Measurements from ENCODE around the gene C1QTNF2.

DNA sequence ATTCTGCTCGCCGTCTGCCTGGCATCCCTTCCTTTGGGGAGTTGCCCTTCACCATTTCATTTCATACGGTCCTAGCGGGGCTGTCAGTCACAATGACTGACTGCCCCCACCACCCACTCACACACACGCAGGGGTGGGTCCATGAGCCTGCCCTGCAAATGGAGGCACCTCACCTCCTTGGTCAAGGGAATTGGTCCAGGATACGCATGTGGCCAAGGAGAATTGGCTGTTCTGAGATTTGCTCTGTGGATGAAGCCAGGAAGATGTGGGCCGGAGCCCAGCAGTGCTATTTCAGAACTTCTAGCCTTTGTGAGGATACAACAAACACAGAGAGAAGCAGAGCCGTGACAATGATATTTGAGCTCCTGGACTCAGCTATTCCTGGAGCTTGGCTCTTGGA, 17.0 kb downstream of the C1QTNF2 start:
- TF ChIP-seq, protein P1, sequence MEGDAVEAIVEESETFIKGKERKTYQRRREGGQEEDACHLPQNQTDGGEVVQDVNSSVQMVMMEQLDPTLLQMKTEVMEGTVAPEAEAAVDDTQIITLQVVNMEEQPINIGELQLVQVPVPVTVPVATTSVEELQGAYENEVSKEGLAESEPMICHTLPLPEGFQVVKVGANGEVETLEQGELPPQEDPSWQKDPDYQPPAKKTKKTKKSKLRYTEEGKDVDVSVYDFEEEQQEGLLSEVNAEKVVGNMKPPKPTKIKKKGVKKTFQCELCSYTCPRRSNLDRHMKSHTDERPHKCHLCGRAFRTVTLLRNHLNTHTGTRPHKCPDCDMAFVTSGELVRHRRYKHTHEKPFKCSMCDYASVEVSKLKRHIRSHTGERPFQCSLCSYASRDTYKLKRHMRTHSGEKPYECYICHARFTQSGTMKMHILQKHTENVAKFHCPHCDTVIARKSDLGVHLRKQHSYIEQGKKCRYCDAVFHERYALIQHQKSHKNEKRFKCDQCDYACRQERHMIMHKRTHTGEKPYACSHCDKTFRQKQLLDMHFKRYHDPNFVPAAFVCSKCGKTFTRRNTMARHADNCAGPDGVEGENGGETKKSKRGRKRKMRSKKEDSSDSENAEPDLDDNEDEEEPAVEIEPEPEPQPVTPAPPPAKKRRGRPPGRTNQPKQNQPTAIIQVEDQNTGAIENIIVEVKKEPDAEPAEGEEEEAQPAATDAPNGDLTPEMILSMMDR (IDR thresholded peaks at IDR 0.05 in 4 of 5, conservative IDR thresholded peaks at IDR 0.05 in 1 of 5) = no peak
- no peak for TF ChIP-seq POLR2A (IDR thresholded peaks at IDR 0.05)

Measured in gastrocnemius medialis (tissue), 4 donors.